Heart right ventricle (tissue), 16 donors: ENCODE measurements around the gene PRKN. TPM values are rescaled to one million over a fixed set of nuclear protein-coding genes. Genes with fewer than 3 reads are reported as not detected.
"Not testable (repeated sequence)": the region's sequence is repeated elsewhere in the genome, so short reads cannot be mapped to it uniquely, and the experiment has no call there.

Source experiments
- ATAC-seq, 8 donors: fragments of 200-7000 bp; cut with Tn5 transposase; one replicate each; pipeline ENCODE4 v1.9.1; 2020; ENCODE audit warnings: mild to moderate bottlenecking in 8 of 8, moderate library complexity in 8 of 8, moderate number of reproducible peaks in 1 of 8
- DNase-seq, 2 donors: peaks; one replicate each; pipeline ENCODE4 v3.0.0-alpha.2; 2020
- H3K27ac ChIP-seq, 10 donors: fragments of 200-600 bp; sonication (generic) in 2 of 10; one replicate each; pipeline versions ENCODE4 v1.5.0 to v1.8.0; 2020 to 2022; ENCODE audit warnings: mild to moderate bottlenecking in 3 of 10
- H3K27me3 ChIP-seq, 7 donors: fragments of 200-600 bp; one replicate each; pipeline ENCODE4 v1.8.0; 2021 to 2022; ENCODE audit warnings: mild to moderate bottlenecking in 2 of 7
- H3K36me3 ChIP-seq, 9 donors: fragments of 200-600 bp; sonication (generic) in 1 of 9; one replicate each; pipeline versions ENCODE4 v1.5.0 to v1.8.0; 2020 to 2022; ENCODE audit warnings: mild to moderate bottlenecking in 2 of 9
- H3K4me1 ChIP-seq, 9 donors: fragments of 200-600 bp; sonication (generic) in 1 of 9; one replicate each; pipeline versions ENCODE4 v1.5.0 to v1.8.0; 2020 to 2022; ENCODE audit warnings: mild to moderate bottlenecking in 4 of 9
- H3K4me3 ChIP-seq, 10 donors: fragments of 200-600 bp; sonication (generic) in 2 of 10; one replicate each; pipeline versions ENCODE4 v1.5.0 to v1.8.0; 2020 to 2022; ENCODE audit warnings: mild to moderate bottlenecking in 7 of 10, moderate library complexity in 2 of 10
- H3K9me3 ChIP-seq, 11 donors: fragments of 200-600 bp in 10 of 11; sonication (generic) in 2 of 11; one replicate each; pipeline versions ENCODE4 v1.5.0 to v1.8.0; 2013 to 2022; ENCODE audit warnings: mild to moderate bottlenecking in 2 of 11, control low read depth in 1 of 11, moderate library complexity in 1 of 11
- CTCF ChIP-seq, 9 donors: fragments of 200-600 bp; sonication (generic) in 2 of 9; IDR thresholded peaks; one replicate each; pipeline versions ENCODE4 v1.5.0 to v1.8.0; 2021 to 2022; ENCODE audit warnings: antibody characterized with exemption in 9 of 9, mild to moderate bottlenecking in 5 of 9, moderate library complexity in 1 of 9
- WGBS, 2 donors: extraction: QIAGEN DNeasy Blood & Tissue Kit; methylation state at CpG; one replicate each; pipeline ENCODE4 v1.1.7; 2013; ENCODE audit warnings: inconsistent platforms in 1 of 2; 5-methylcytosine and 5-hydroxymethylcytosine counted together
- intact Hi-C, 10 donors: fragments of 100-400 bp; cut with DNase I; formaldehyde crosslinking; loops; one replicate each; pipeline versions ENCODE4 v1.11.1 to v1.14.2; 2022
- polyA plus RNA-seq, 2 donors: library from polyadenylated mRNA; stranded (reverse); fragments of 200-250 nt; gene quantifications; one replicate each; pipeline ENCODE4 v1.2.3, GENCODE V29; 2013
- total RNA-seq, 10 donors: library from RNA; stranded (reverse); fragmentation: NEBNext Ultra II Directional in 3 of 10; extraction: Animal tissue kit (Norgen Biotek cat#: 25700) in 3 of 10; gene quantifications; one replicate each; pipeline versions ENCODE4 v1.2.1 to v1.2.4, GENCODE V29; 2021 to 2023
- donor health status: Arrhythmogenic right ventricular cardiomyopathy.
- donor health status: ischemic (EF 13 %, LVEDD 7.1; RV severe dilation, severe dysfunction).
- donor health status: healthy with polysubstance abuse.
- donor health status: DM: no; HTN: yes; CAD: no.
- donor health status: DM: no; HTN: no; CAD: no.
- donor health status: ischemic (EF 25% LVEDD 6.9; RV normal size, moderate dysfunction).
- donor health status: ischemic (EF 25% LVEDD 5.7; RV mildly dilated, moderate dysfunction).
- donor health status: healthy.
- donor health status: DM: yes; HTN: yes; CAD: no.
- donor health status: Ischemic cardiomyopathy.
- donor health status: ischemic (EF 35%, LVEDD 5.7; RV mildly dilated, moderate dysfunction).
- donor health status: nonischemic (EF 11% LVEDD 7.7; RV severe dilation, severe dysfunction).
- donor health status: DM: yes; HTN: yes; CAD: no.
- donor health status: PGD.
- donor health status: ischemic (EF 29% LVEDD 5.4; RV normal size, mild dysfunction).
- donor health status: nonischemic (EF 23%, LVEDD 6.1; RV moderate dilation, normal function).

Gene PRKN
- total and polyA plus RNA-seq, 12 donors: 2.3 to 27.7 (median 26.3) TPM

- DNase-seq (no peak), ATAC-seq (no peak)
- Histone ChIP-seq H3K27me3 (no peaks in the 10 kb centered on the region), H3K36me3 (no peaks in the 10 kb centered on the region), H3K4me3 (no peak overlapping the region), H3K27ac (no peak overlapping the region), H3K9me3 (peaks cover 0 to 4% (median 0%) of the 10 kb centered on the region in 11 donors), H3K4me1 (peaks cover 0 to 10% (median 0%) of the 10 kb centered on the region in 9 donors)
- no peak for TF ChIP-seq CTCF (IDR thresholded peaks at IDR 0.05)
- 84 to 86% methylated on average over 3 of the region's 3 CpGs for WGBS, 2 donors
- intact Hi-C loops: no loop called here
Measured at GRCh38 chr6:161338015-161338414, 1389.6 kb downstream of the PRKN start.

- no peak for TF ChIP-seq CTCF (IDR thresholded peaks at IDR 0.05)
- Histone ChIP-seq H3K36me3 (no peaks in the 10 kb centered on the region), H3K27ac (no peak overlapping the region), H3K27me3 (no peaks in the 10 kb centered on the region), H3K9me3 (peaks cover 0 to 4% (median 0%) of the 10 kb centered on the region in 11 donors), H3K4me3 (no peak overlapping the region), H3K4me1 (peaks cover 0 to 10% (median 0%) of the 10 kb centered on the region in 9 donors)
- 94 to 96% methylated on average over 1 of the region's 1 CpG for WGBS, 2 donors
- intact Hi-C loops: no loop called here
- ATAC-seq: no peak
- DNase-seq: no peak
Measured at GRCh38 chr6:161336479-161336878, 1391.1 kb downstream of the PRKN start.

GRCh38 chr6:161333410-161333809 is 1394.2 kb downstream of the PRKN start:
- Histone ChIP-seq H3K9me3 (peaks cover 0 to 4% (median 0%) of the 10 kb centered on the region in 11 donors), H3K27ac (no peak overlapping the region), H3K4me3 (no peak overlapping the region), H3K36me3 (no peaks in the 10 kb centered on the region), H3K4me1 (peaks cover 0 to 10% (median 0%) of the 10 kb centered on the region in 9 donors), H3K27me3 (no peaks in the 10 kb centered on the region)
- TF ChIP-seq CTCF (IDR thresholded peaks at IDR 0.05): no peak
- intact Hi-C loops: no loop called here
- WGBS, 2 donors: 82 to 91% methylated on average over 8 of the region's 8 CpGs
- ATAC-seq (no peak), DNase-seq (no peak)

- ATAC-seq, H3K36me3 ChIP-seq, H3K27me3 ChIP-seq, H3K4me1 ChIP-seq, H3K4me3 ChIP-seq, H3K27ac ChIP-seq, intact Hi-C loops, DNase-seq: not testable (repeated sequence)
- 83 to 85% methylated on average over 4 of the region's 4 CpGs for WGBS, 2 donors
- peaks cover 0 to 19% (median 0%) of the 10 kb centered on the region in 11 donors for H3K9me3 ChIP-seq
Measured at GRCh38 chr6:161331402-161332081, 1396.0 kb downstream of the PRKN start.

GRCh38 chr6:161327360-161327953 is 1400.1 kb downstream of the PRKN start:
- Histone ChIP-seq H3K4me1 (no peaks in the 10 kb centered on the region), H3K27ac (no peak overlapping the region), H3K27me3 (peaks cover 0 to 2% (median 0%) of the 10 kb centered on the region in 7 donors), H3K36me3 (no peaks in the 10 kb centered on the region), H3K9me3 (peaks cover 0 to 25% (median 0%) of the 10 kb centered on the region in 11 donors), H3K4me3 (no peak overlapping the region)
- intact Hi-C loops: no loop called here
- ATAC-seq (no peak), DNase-seq (no peak)
- 89 to 91% methylated on average over 4 of the region's 4 CpGs for WGBS, 2 donors
- no peak for TF ChIP-seq CTCF (IDR thresholded peaks at IDR 0.05)
